ENCODE data around the gene CARNS1.
"Not testable (repeated sequence)": the region's sequence is repeated elsewhere in the genome, so short reads cannot be mapped to it uniquely, and the experiment has no call there.

CARNS1 gene

GRCh38 chr11:67423466-67423865 is 8.0 kb downstream of the CARNS1 start:
- FAIRE-seq, result no peak

GRCh38 chr11:67423891-67424613 is 8.6 kb downstream of the CARNS1 start:
- no peak for FAIRE-seq
- DNase-seq (ENCODE audit: insufficient read length, low spot score), result no peak
- TF ChIP-seq CTCF (IDR thresholded peaks at IDR 0.05; ENCODE audit: insufficient read depth, missing control alignments), result no peak

More at GRCh38 chr11:67423466-67423865, 8.0 kb downstream of the CARNS1 start:
- no peak for DNase-seq (ENCODE audit: insufficient read length, low spot score)
- no peak for TF ChIP-seq CTCF (IDR thresholded peaks at IDR 0.05; ENCODE audit: insufficient read depth, missing control alignments)

- DNase-seq (ENCODE audit: insufficient read length, low spot score); FAIRE-seq: not testable (repeated sequence)
Measured at GRCh38 chr11:67427364-67427859, 11.9 kb downstream of the CARNS1 start.

- DNase-seq (ENCODE audit: insufficient read length, low spot score) (peak; percentile 100), FAIRE-seq (no peak)
- no peak for TF ChIP-seq CTCF (IDR thresholded peaks at IDR 0.05; ENCODE audit: insufficient read depth, missing control alignments)
Measured at GRCh38 chr11:67428052-67429001, 12.8 kb downstream of the CARNS1 start, which contains the start of gene RPS6KB2. TSS of gene RPS6KB2 (plus strand) at chr11:67428494. CDS start at chr11:67428546, 52 bp downstream.

- DNase-seq (ENCODE audit: insufficient read length, low spot score) (no peak), FAIRE-seq (no peak)
- no peak for TF ChIP-seq CTCF (IDR thresholded peaks at IDR 0.05; ENCODE audit: insufficient read depth, missing control alignments)
Measured at GRCh38 chr11:67429038-67429668, 13.7 kb downstream of the CARNS1 start.

GRCh38 chr11:67429722-67430121 is 14.2 kb downstream of the CARNS1 start:
- no peak for TF ChIP-seq CTCF (IDR thresholded peaks at IDR 0.05; ENCODE audit: insufficient read depth, missing control alignments)
- FAIRE-seq (no peak), DNase-seq (ENCODE audit: insufficient read length, low spot score) (no peak)
